Endothelial cell of umbilical vein (primary cell): ENCODE data around the gene DPP10.

Experiments
- EZH2 ChIP-seq: IDR thresholded peaks from 2 replicates; pipeline ENCODE4 v1.6.1; 2012; ENCODE audit warnings: borderline replicate concordance, low read depth, mild to moderate bottlenecking, moderate library complexity, low read length, inconsistent platforms; ENCODE audit not compliant: severe bottlenecking
- MYC ChIP-seq: IDR thresholded peaks from one replicate; pipeline ENCODE4 v1.6.1; 2011; ENCODE audit warnings: mild to moderate bottlenecking, low read depth, low read length
- POLR2A ChIP-seq: IDR thresholded peaks from 2 replicates; pipeline ENCODE4 v1.6.1; 2012; ENCODE audit warnings: low read depth, mild to moderate bottlenecking, control low read depth, low read length
- POLR2AphosphoS5 ChIP-seq: IDR thresholded peaks from 2 replicates; pipeline ENCODE4 v1.6.1; 2012; ENCODE audit warnings: low read depth, mild to moderate bottlenecking, control low read depth, low read length, moderate library complexity; ENCODE audit not compliant: insufficient read depth
- TF ChIP-seq, protein P1 (sequence below), 2 donors: IDR thresholded peaks; 1 replicate in 1 of 2; 2 replicates in 1 of 2; pipeline ENCODE4 v1.5.1; 2011; ENCODE audit warnings: low read length in 2 of 2, mild to moderate bottlenecking in 2 of 2, moderate library complexity in 2 of 2, control low read depth in 1 of 2, inconsistent platforms in 1 of 2, low read depth in 1 of 2; ENCODE audit not compliant: insufficient read depth in 1 of 2; ENCODE audit errors: extremely low read depth in 1 of 2
- TF ChIP-seq, protein P2 (sequence below): IDR thresholded peaks from 2 replicates; pipeline ENCODE4 v1.6.1; 2011; ENCODE audit not compliant: insufficient read depth, insufficient read length

DNA sequence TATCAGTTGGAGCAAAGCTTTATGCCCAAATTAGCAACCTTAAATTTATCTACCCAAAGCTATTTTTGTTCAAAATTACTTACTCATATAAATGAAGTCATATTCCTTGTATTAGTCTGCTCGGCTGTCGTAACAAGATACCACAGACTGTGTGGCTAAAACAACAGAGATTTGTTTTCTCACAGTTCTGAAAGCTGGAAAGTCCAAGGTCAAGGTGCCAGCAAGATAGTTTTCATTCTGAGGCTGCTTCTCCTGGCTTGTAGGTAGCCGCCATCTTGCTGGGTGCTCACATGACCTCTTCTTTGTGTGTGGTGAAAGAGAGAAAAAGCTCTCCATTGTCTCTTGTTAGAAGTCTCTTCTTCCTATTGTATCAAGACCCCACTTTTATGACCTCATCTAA is 15.7 kb upstream of the DPP10 start:
- TF ChIP-seq, protein P1, sequence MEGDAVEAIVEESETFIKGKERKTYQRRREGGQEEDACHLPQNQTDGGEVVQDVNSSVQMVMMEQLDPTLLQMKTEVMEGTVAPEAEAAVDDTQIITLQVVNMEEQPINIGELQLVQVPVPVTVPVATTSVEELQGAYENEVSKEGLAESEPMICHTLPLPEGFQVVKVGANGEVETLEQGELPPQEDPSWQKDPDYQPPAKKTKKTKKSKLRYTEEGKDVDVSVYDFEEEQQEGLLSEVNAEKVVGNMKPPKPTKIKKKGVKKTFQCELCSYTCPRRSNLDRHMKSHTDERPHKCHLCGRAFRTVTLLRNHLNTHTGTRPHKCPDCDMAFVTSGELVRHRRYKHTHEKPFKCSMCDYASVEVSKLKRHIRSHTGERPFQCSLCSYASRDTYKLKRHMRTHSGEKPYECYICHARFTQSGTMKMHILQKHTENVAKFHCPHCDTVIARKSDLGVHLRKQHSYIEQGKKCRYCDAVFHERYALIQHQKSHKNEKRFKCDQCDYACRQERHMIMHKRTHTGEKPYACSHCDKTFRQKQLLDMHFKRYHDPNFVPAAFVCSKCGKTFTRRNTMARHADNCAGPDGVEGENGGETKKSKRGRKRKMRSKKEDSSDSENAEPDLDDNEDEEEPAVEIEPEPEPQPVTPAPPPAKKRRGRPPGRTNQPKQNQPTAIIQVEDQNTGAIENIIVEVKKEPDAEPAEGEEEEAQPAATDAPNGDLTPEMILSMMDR (IDR thresholded peaks at IDR 0.05; ENCODE audit: extremely low read depth in 1 of 2, insufficient read depth in 1 of 2, low read depth in 1 of 2, low read length in 2 of 2), result no peak
- no peak for TF ChIP-seq EZH2
- no peak for TF ChIP-seq POLR2A
- TF ChIP-seq POLR2AphosphoS5, result no peak
- TF ChIP-seq MYC, result no peak
- TF ChIP-seq, protein P2, sequence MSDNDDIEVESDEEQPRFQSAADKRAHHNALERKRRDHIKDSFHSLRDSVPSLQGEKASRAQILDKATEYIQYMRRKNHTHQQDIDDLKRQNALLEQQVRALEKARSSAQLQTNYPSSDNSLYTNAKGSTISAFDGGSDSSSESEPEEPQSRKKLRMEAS, result no peak
